Neuronal stem cell (in vitro differentiated cells): ENCODE measurements around the gene BMPR1A.

Experiments
- DNase-seq: peaks from one replicate; pipeline ENCODE4 v3.0.0-alpha.2; 2013; ENCODE audit warnings: low spot score
- H2AFZ ChIP-seq: one replicate; pipeline ENCODE4 v1.6.1; 2013; ENCODE audit warnings: mild to moderate bottlenecking, low read length, inconsistent platforms
- H2AK5ac ChIP-seq: 2 replicates; pipeline ENCODE4 v1.6.1; 2013; ENCODE audit warnings: low read depth, mild to moderate bottlenecking, inconsistent platforms, low read length, moderate library complexity, mixed read lengths
- H2BK120ac ChIP-seq: 2 replicates; pipeline ENCODE4 v1.6.1; 2013; ENCODE audit warnings: low read depth, mild to moderate bottlenecking, inconsistent platforms, low read length, moderate library complexity, mixed read lengths
- H2BK12ac ChIP-seq: one replicate; pipeline ENCODE4 v1.6.1; 2013; ENCODE audit warnings: low read length, inconsistent platforms
- H2BK15ac ChIP-seq: 2 replicates; pipeline ENCODE4 v1.6.1; 2013; ENCODE audit warnings: mild to moderate bottlenecking, low read length, inconsistent platforms, mixed read lengths
- H2BK5ac ChIP-seq: one replicate; pipeline ENCODE4 v1.6.1; 2013; ENCODE audit warnings: inconsistent platforms, mild to moderate bottlenecking, low read length, moderate library complexity
- H3K14ac ChIP-seq: one replicate; pipeline ENCODE4 v1.6.1; 2013; ENCODE audit warnings: low read length, inconsistent platforms
- H3K18ac ChIP-seq: 2 replicates; pipeline ENCODE4 v1.6.1; 2013; ENCODE audit warnings: low read length, inconsistent platforms
- H3K23ac ChIP-seq: 2 replicates; pipeline ENCODE4 v1.6.1; 2013; ENCODE audit warnings: low read depth, mild to moderate bottlenecking, mixed read lengths, low read length, inconsistent platforms; ENCODE audit not compliant: poor library complexity
- H3K27ac ChIP-seq: replicated peaks from 3 replicates; pipeline ENCODE4 v1.5.1; 2013; ENCODE audit warnings: low read length, inconsistent platforms
- H3K27me3 ChIP-seq, 3 experiments: 2 replicates each; pipeline ENCODE4 v1.6.1; 2013; ENCODE audit warnings: low read length in 3 of 3, mild to moderate bottlenecking in 2 of 3, inconsistent platforms in 1 of 3, low read depth in 1 of 3, mixed read lengths in 1 of 3, moderate library complexity in 1 of 3; ENCODE audit not compliant: control insufficient read depth in 3 of 3, insufficient read depth in 3 of 3
- H3K36me3 ChIP-seq, 2 donors: replicated peaks in 1 of 2; 2 replicates each; pipeline ENCODE4 v1.6.1; 2013; ENCODE audit warnings: low read length in 2 of 2; ENCODE audit not compliant: control insufficient read depth in 2 of 2, insufficient read depth in 2 of 2
- H3K4ac ChIP-seq: 2 replicates; pipeline ENCODE4 v1.6.1; 2013; ENCODE audit warnings: inconsistent platforms, mild to moderate bottlenecking, low read length, moderate library complexity
- H3K4me1 ChIP-seq, 2 donors: 1 replicate in 1 of 2; 2 replicates in 1 of 2; pipeline ENCODE4 v1.6.1; 2013; ENCODE audit warnings: low read length in 2 of 2, low read depth in 1 of 2; ENCODE audit not compliant: control insufficient read depth in 2 of 2, insufficient read depth in 1 of 2
- H3K4me2 ChIP-seq: one replicate; pipeline ENCODE4 v1.6.1; 2013; ENCODE audit warnings: mild to moderate bottlenecking, low read length, inconsistent platforms; ENCODE audit not compliant: insufficient read depth, poor library complexity, severe bottlenecking
- H3K4me3 ChIP-seq, 2 donors: 2 replicates each; pipeline ENCODE4 v1.5.1; 2013; ENCODE audit warnings: low read length in 2 of 2, mild to moderate bottlenecking in 2 of 2, inconsistent platforms in 1 of 2, moderate library complexity in 1 of 2
- H3K79me1 ChIP-seq: one replicate; pipeline ENCODE4 v1.6.1; 2013; ENCODE audit warnings: low read depth, mild to moderate bottlenecking, inconsistent platforms, low read length, moderate library complexity
- H3K9ac ChIP-seq: one replicate; pipeline ENCODE4 v1.6.1; 2013; ENCODE audit warnings: mild to moderate bottlenecking, low read depth, low read length, inconsistent platforms; ENCODE audit not compliant: poor library complexity
- H3K9me3 ChIP-seq, 2 donors: replicated peaks in 1 of 2; 2 replicates each; pipeline versions ENCODE3 to v1.6.1; 2013; ENCODE audit warnings: low read length in 2 of 2, mild to moderate bottlenecking in 2 of 2, inconsistent platforms in 1 of 2, low read depth in 1 of 2, mixed read lengths in 1 of 2, moderate library complexity in 1 of 2; ENCODE audit not compliant: control insufficient read depth in 2 of 2, insufficient read depth in 1 of 2
- H4K8ac ChIP-seq: one replicate; pipeline ENCODE4 v1.6.1; 2013; ENCODE audit warnings: low read depth, mild to moderate bottlenecking, inconsistent platforms, low read length, moderate library complexity
- H4K91ac ChIP-seq: one replicate; pipeline ENCODE4 v1.6.1; 2013; ENCODE audit warnings: low read length, low read depth, mild to moderate bottlenecking, inconsistent platforms; ENCODE audit not compliant: poor library complexity
- WGBS, 2 donors: extraction: QIAGEN DNeasy Blood & Tissue Kit; methylation state at CpG; one replicate each; pipeline ENCODE4 v1.1.7; 2013; ENCODE audit warnings: missing lambda C conversion rate in 2 of 2, mixed read lengths in 1 of 2; ENCODE audit not compliant: insufficient read length in 2 of 2, insufficient replicate concordance in 1 of 2; ENCODE audit errors: extremely low coverage in 2 of 2; 5-methylcytosine and 5-hydroxymethylcytosine counted together

Gene BMPR1A

GRCh38 chr10:86941991-86942421, 185.6 kb downstream of the BMPR1A start:
- Histone ChIP-seq H4K91ac (no peak overlapping the region), H3K4ac (no peak overlapping the region), H2BK12ac (no peak overlapping the region), H2BK120ac (no peak overlapping the region), H3K18ac (no peak overlapping the region), H3K4me3 (no peak overlapping the region), H2BK5ac (no peak overlapping the region), H2AK5ac (peak overlapping the region; percentile 94), H2BK15ac (no peak overlapping the region), H3K9ac (no peak overlapping the region), H3K27me3 (peaks cover 0 to 2% (median 0%) of the 10 kb centered on the region in 3 experiments), H3K4me1 (peaks cover 0 to 3% of the 10 kb centered on the region in 2 donors), H3K79me1 (no peaks in the 10 kb centered on the region), H3K9me3 (peaks cover 0 to 2% of the 10 kb centered on the region in 2 donors), H4K8ac (no peak overlapping the region), H2AFZ (no peak overlapping the region), H3K36me3 (peaks cover 0 to 2% of the 10 kb centered on the region in 2 donors), H3K4me2 (no peak overlapping the region), H3K27ac (no peak overlapping the region), H3K23ac (no peak overlapping the region), H3K14ac (no peak overlapping the region)
- no peak for DNase-seq
- no CpG with 5 or more reads among the region's 14 CpGs for WGBS, 2 donors

GRCh38 chr10:86942441-86943315, 186.3 kb downstream of the BMPR1A start:
- WGBS, 2 donors, result no CpG with 5 or more reads among the region's 94 CpGs
- no peaks in the 10 kb centered on the region for H3K79me1 ChIP-seq
- DNase-seq, result no peak

GRCh38 chr10:86943316-86944030, 187.1 kb downstream of the BMPR1A start:
- Histone ChIP-seq H3K79me1 (no peaks in the 10 kb centered on the region), H4K8ac (no peak overlapping the region)

More at GRCh38 chr10:86942441-86943315, 186.3 kb downstream of the BMPR1A start:
- Histone ChIP-seq H3K4me3 (no peak overlapping the region), H2BK5ac (no peak overlapping the region), H3K4me1 (peaks cover 0 to 3% of the 10 kb centered on the region in 2 donors), H2BK15ac (peak overlapping the region; percentile 30), H4K91ac (no peak overlapping the region), H3K14ac (no peak overlapping the region), H3K27ac (no peak overlapping the region), H3K9ac (peak overlapping the region; percentile 30), H3K36me3 (peaks cover 0 to 2% of the 10 kb centered on the region in 2 donors), H3K23ac (no peak overlapping the region), H2AK5ac (no peak overlapping the region), H2BK12ac (no peak overlapping the region), H3K27me3 (peaks cover 0 to 2% (median 0%) of the 10 kb centered on the region in 3 experiments), H2BK120ac (no peak overlapping the region), H3K4ac (no peak overlapping the region), H3K18ac (no peak overlapping the region), H4K8ac (no peak overlapping the region), H3K9me3 (peaks cover 0 to 2% of the 10 kb centered on the region in 2 donors), H3K4me2 (no peak overlapping the region), H2AFZ (no peak overlapping the region)

GRCh38 chr10:86944031-86944419, 187.6 kb downstream of the BMPR1A start:
- Histone ChIP-seq H3K27ac (no peak overlapping the region), H3K14ac (no peak overlapping the region), H2BK12ac (no peak overlapping the region), H3K18ac (no peak overlapping the region), H2BK5ac (no peak overlapping the region), H3K79me1 (no peaks in the 10 kb centered on the region), H2BK15ac (no peak overlapping the region), H4K91ac (peak overlapping the region; percentile 20), H3K9me3 (no peaks in the 10 kb centered on the region), H2AK5ac (peak overlapping the region; percentile 57), H3K27me3 (no peaks in the 10 kb centered on the region), H3K9ac (no peak overlapping the region), H2BK120ac (no peak overlapping the region), H3K23ac (peak overlapping the region; percentile 60), H3K36me3 (no peaks in the 10 kb centered on the region), H3K4ac (no peak overlapping the region), H3K4me1 (peaks cover 0 to 3% of the 10 kb centered on the region in 2 donors), H3K4me3 (no peak overlapping the region), H2AFZ (no peak overlapping the region), H3K4me2 (no peak overlapping the region), H4K8ac (no peak overlapping the region)
- no peak for DNase-seq
- no CpG with 5 or more reads among the region's 4 CpGs for WGBS, 2 donors

More at GRCh38 chr10:86943316-86944030, 187.1 kb downstream of the BMPR1A start:
- H2AK5ac ChIP-seq, result peak overlapping the region; percentile 57
- H4K91ac ChIP-seq, result no peak overlapping the region
- H2BK12ac ChIP-seq, result no peak overlapping the region
- peak overlapping the region; percentile 30 for H2BK15ac ChIP-seq
- peaks cover 0 to 3% of the 10 kb centered on the region in 2 donors for H3K4me1 ChIP-seq
- no peak overlapping the region for H2BK120ac ChIP-seq
- H3K4me3 ChIP-seq, result no peak overlapping the region
- H2BK5ac ChIP-seq, result no peak overlapping the region
- H3K9ac ChIP-seq, result no peak overlapping the region
- no peak overlapping the region for H3K27ac ChIP-seq
- peak overlapping the region; percentile 60 for H3K23ac ChIP-seq
- H3K4ac ChIP-seq, result no peak overlapping the region
- H3K4me2 ChIP-seq, result no peak overlapping the region
- no CpG with 5 or more reads among the region's 30 CpGs for WGBS, 2 donors
- no peaks in the 10 kb centered on the region for H3K36me3 ChIP-seq
- H3K14ac ChIP-seq, result no peak overlapping the region
- H3K9me3 ChIP-seq, result no peaks in the 10 kb centered on the region
- peak overlapping the region; percentile 18 for H3K18ac ChIP-seq
- DNase-seq, result no peak
- no peak overlapping the region for H2AFZ ChIP-seq
- no peaks in the 10 kb centered on the region for H3K27me3 ChIP-seq
